Measurements from ENCODE around the gene DRC7.

The DRC7 gene

GRCh38 chr16:57665541-57665940, 29.1 kb upstream of the DRC7 start:
- TF ChIP-seq POLR2AphosphoS5 (IDR thresholded peaks at IDR 0.05; ENCODE audit: low read depth, low read length) (no peak), FOXP2 (optimal IDR thresholded peaks at IDR 0.05; ENCODE audit: borderline replicate concordance, extremely low read depth, extremely low read length, insufficient read depth) (no peak), TAF1 (IDR thresholded peaks at IDR 0.05; ENCODE audit: borderline replicate concordance, insufficient read depth, low read length) (no peak), SIN3A (IDR thresholded peaks at IDR 0.05; ENCODE audit: borderline replicate concordance, insufficient read depth, low read length) (no peak)
- TF ChIP-seq, protein P1, sequence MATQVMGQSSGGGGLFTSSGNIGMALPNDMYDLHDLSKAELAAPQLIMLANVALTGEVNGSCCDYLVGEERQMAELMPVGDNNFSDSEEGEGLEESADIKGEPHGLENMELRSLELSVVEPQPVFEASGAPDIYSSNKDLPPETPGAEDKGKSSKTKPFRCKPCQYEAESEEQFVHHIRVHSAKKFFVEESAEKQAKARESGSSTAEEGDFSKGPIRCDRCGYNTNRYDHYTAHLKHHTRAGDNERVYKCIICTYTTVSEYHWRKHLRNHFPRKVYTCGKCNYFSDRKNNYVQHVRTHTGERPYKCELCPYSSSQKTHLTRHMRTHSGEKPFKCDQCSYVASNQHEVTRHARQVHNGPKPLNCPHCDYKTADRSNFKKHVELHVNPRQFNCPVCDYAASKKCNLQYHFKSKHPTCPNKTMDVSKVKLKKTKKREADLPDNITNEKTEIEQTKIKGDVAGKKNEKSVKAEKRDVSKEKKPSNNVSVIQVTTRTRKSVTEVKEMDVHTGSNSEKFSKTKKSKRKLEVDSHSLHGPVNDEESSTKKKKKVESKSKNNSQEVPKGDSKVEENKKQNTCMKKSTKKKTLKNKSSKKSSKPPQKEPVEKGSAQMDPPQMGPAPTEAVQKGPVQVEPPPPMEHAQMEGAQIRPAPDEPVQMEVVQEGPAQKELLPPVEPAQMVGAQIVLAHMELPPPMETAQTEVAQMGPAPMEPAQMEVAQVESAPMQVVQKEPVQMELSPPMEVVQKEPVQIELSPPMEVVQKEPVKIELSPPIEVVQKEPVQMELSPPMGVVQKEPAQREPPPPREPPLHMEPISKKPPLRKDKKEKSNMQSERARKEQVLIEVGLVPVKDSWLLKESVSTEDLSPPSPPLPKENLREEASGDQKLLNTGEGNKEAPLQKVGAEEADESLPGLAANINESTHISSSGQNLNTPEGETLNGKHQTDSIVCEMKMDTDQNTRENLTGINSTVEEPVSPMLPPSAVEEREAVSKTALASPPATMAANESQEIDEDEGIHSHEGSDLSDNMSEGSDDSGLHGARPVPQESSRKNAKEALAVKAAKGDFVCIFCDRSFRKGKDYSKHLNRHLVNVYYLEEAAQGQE (IDR thresholded peaks at IDR 0.05; ENCODE audit: insufficient read depth in 1 of 2, low read depth in 2 of 2, low read length in 2 of 2), result no peak

GRCh38 chr16:57666353-57667047, 28.1 kb upstream of the DRC7 start:
- TF ChIP-seq TAF1 (IDR thresholded peaks at IDR 0.05; ENCODE audit: borderline replicate concordance, insufficient read depth, low read length), result no peak
- TF ChIP-seq FOXP2 (optimal IDR thresholded peaks at IDR 0.05; ENCODE audit: borderline replicate concordance, extremely low read depth, extremely low read length, insufficient read depth), result no peak
- no peak for TF ChIP-seq POLR2AphosphoS5 (IDR thresholded peaks at IDR 0.05; ENCODE audit: low read depth, low read length)
- TF ChIP-seq SIN3A (IDR thresholded peaks at IDR 0.05; ENCODE audit: borderline replicate concordance, insufficient read depth, low read length), result no peak
- TF ChIP-seq, protein P1 (IDR thresholded peaks at IDR 0.05; ENCODE audit: insufficient read depth in 1 of 2, low read depth in 2 of 2, low read length in 2 of 2), result no peak

- TF ChIP-seq TAF1 (IDR thresholded peaks at IDR 0.05; ENCODE audit: borderline replicate concordance, insufficient read depth, low read length) (no peak), SIN3A (IDR thresholded peaks at IDR 0.05; ENCODE audit: borderline replicate concordance, insufficient read depth, low read length) (no peak), POLR2AphosphoS5 (IDR thresholded peaks at IDR 0.05; ENCODE audit: low read depth, low read length) (no peak), FOXP2 (optimal IDR thresholded peaks at IDR 0.05; ENCODE audit: borderline replicate concordance, extremely low read depth, extremely low read length, insufficient read depth) (no peak)
- TF ChIP-seq, protein P1 (IDR thresholded peaks at IDR 0.05; ENCODE audit: insufficient read depth in 1 of 2, low read depth in 2 of 2, low read length in 2 of 2), result no peak
These were observed 27.5 kb upstream of the DRC7 start for GRCh38 chr16:57667048-57667525.

DNA sequence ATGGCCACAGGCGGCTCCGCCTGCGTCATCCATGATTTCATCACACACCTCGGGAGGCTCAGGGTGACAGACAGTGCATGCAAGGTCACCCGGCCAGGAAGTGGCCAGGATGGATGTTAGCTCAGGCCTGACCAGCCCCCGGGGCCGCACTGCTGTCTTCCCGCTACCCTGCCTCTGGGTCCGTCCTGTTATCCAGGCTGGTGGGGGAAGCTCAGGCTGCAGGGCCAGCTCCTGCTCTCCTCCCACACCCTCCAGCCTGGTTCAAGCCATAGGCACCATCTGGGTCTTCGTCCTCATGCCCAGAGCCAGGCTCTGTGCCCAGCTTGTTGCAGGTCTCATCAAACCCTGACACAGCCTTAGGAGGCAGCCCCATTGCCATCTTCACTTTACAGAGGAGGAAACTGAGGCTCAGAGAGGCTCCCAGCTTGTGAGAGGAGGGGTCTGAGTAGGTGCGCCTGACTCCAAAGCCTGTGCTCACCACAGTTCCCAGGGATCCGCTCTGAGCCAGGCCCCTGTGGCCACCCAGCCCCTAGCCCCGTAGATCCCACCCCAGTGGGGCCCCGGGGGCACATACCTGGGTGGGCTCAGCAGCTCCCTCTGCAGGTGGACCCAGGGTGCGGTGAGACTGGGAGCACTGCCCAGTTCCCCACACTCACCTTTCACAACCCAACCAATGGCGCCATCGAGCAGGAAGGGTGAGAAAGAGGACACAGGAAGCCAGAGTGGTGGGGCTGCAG, 26.9 kb upstream of the DRC7 start:
- no peak for TF ChIP-seq FOXP2 (optimal IDR thresholded peaks at IDR 0.05; ENCODE audit: borderline replicate concordance, extremely low read depth, extremely low read length, insufficient read depth)
- no peak for TF ChIP-seq SIN3A (IDR thresholded peaks at IDR 0.05; ENCODE audit: borderline replicate concordance, insufficient read depth, low read length)
- TF ChIP-seq, protein P1 (IDR thresholded peaks at IDR 0.05; ENCODE audit: insufficient read depth in 1 of 2, low read depth in 2 of 2, low read length in 2 of 2), result no peak; a peak in 1 of 4 replicates
- no peak for TF ChIP-seq POLR2AphosphoS5 (IDR thresholded peaks at IDR 0.05; ENCODE audit: low read depth, low read length)
- no peak for TF ChIP-seq TAF1 (IDR thresholded peaks at IDR 0.05; ENCODE audit: borderline replicate concordance, insufficient read depth, low read length)
